H54 (cell line): ENCODE measurements around the gene KDM2A.

Source experiments
- DNase-seq: peaks from one replicate; pipeline ENCODE4 v3.0.0; 2011; ENCODE audit warnings: low spot score, mixed read lengths; ENCODE audit not compliant: insufficient read length
- FAIRE-seq: peaks from 3 replicates; lab custom pipeline; 2011; peaks lifted over from hg19 to GRCh38; lab: Jason Lieb, UNC
- POLR2A ChIP-seq: IDR thresholded peaks from 2 replicates; pipeline ENCODE4 v1.6.1; 2011; ENCODE audit warnings: low read depth, mild to moderate bottlenecking, low read length

The KDM2A gene

GRCh38 chr11:67295846-67296245, 176.8 kb downstream of the KDM2A start:
- FAIRE-seq (no peak), DNase-seq (no peak)
- no peak for TF ChIP-seq POLR2A

GRCh38 chr11:67298786-67299185, 179.7 kb downstream of the KDM2A start:
- FAIRE-seq (no peak), DNase-seq (no peak)
- no peak for TF ChIP-seq POLR2A

- TF ChIP-seq POLR2A, result no peak
- FAIRE-seq (no peak), DNase-seq (no peak)
Observed at GRCh38 chr11:67299471-67300191, 180.6 kb downstream of the KDM2A start.

GRCh38 chr11:67300256-67300755, 181.2 kb downstream of the KDM2A start:
- no peak for DNase-seq
- TF ChIP-seq POLR2A, result no peak
- no peak for FAIRE-seq

- no peak for TF ChIP-seq POLR2A
- no peak for FAIRE-seq
- no peak for DNase-seq
Observed at GRCh38 chr11:67300756-67301312, 181.8 kb downstream of the KDM2A start.

GRCh38 chr11:67301313-67301921, 182.4 kb downstream of the KDM2A start:
- no peak for FAIRE-seq
- no peak for TF ChIP-seq POLR2A
- no peak for DNase-seq

GRCh38 chr11:67301951-67302516, 183.0 kb downstream of the KDM2A start:
- FAIRE-seq, result no peak
- DNase-seq, result peak; percentile 50
- no peak for TF ChIP-seq POLR2A

GRCh38 chr11:67302571-67303131, 183.6 kb downstream of the KDM2A start:
- no peak for TF ChIP-seq POLR2A
- no peak for DNase-seq
- FAIRE-seq, result no peak

- DNase-seq (peak; percentile 76), FAIRE-seq (no peak)
- peak; percentile 71 for TF ChIP-seq POLR2A
Observed at GRCh38 chr11:67303132-67303834, 184.2 kb downstream of the KDM2A start, which contains the start of gene SSH3. SSH3 (plus strand) TSS chr11:67303530; CDS start chr11:67303626, 96 bp downstream.

- FAIRE-seq (no peak), DNase-seq (no peak)
- TF ChIP-seq POLR2A, result no peak
Observed at GRCh38 chr11:67303835-67304411, 184.9 kb downstream of the KDM2A start.

GRCh38 chr11:67304511-67305113, 185.5 kb downstream of the KDM2A start:
- no peak for TF ChIP-seq POLR2A
- FAIRE-seq, result no peak
- no peak for DNase-seq

GRCh38 chr11:67306769-67307544, 187.9 kb downstream of the KDM2A start:
- DNase-seq, result no peak
- no peak for FAIRE-seq
- no peak for TF ChIP-seq POLR2A
